Activated CD4-positive, alpha-beta T cell treated with anti-CD3 and anti-CD28 coated beads for 1 hour (primary cell): ENCODE data around the gene ETFA.
A peak's percentile ranks its signal among the peaks of the same experiment; 100 is the strongest.

Experiments
- DNase-seq: peaks from one replicate; pipeline ENCODE4 v3.0.0-alpha.2; 2020

The ETFA gene

GRCh38 chr15:76192715-76193114 lies 118.6 kb downstream of the ETFA start:
- DNase-seq, result no peak

DNA sequence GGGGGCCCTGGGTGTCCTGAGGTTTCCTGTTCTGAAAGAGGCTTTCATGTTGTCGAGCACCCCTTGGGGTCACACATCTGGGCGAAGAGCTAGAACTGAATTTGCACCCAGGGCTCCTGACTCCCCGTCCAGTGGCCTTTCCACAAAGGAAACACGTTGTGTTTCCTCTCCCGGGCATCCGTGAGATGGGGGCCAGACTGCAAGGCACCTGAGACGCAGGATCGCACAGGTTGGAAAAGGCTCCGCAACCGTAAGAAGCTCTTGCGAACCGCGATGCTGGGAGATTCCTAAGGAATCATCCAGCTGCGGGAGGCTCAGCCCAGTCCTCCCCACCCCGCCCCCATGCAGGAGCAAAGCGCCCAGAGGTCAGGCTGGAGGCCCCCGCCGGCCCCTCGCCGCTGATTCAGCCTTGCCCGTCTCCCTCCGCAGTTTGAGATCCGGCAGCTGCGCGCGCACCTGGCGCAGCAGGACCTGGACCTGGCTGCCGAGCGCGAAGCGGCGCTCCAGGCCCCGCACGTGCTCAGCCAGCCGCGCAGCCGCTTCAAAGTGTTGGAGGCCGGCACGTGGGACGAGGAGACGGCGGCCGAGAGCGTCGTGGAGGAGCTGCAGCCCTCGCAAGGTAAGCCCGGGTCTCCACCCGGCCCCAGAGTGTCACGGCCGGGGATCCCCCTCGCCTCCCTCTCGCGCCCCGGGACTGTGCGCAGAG lies 119.6 kb downstream of the ETFA start:
- no peak for DNase-seq

GRCh38 chr15:76190751-76191538 lies 120.3 kb downstream of the ETFA start:
- peak; percentile 44 for DNase-seq

DNA sequence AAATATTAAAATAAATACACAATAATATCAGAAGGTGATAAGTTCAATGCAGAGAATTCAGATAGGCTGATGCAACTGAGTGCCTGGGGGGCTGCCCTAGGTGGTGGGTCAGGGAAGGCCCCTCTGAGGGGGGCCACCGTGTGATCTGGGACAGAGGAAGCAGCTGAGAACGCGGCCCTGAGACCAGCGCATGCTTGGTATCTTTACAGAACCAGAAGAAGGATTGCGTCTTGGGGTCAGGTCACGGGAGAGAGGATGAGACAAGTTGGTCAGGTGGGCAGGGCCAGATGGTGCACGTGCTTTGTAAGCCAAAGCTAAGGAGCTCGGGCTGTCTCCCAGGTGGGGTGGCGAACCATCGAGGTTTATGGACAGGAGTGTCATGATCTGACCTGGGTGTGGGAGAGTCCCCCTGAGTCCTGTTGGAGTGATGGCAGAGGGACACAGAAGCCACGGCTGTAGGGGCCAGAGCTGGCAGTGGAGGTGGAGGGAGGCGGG lies 121.2 kb downstream of the ETFA start:
- DNase-seq, result no peak

DNA sequence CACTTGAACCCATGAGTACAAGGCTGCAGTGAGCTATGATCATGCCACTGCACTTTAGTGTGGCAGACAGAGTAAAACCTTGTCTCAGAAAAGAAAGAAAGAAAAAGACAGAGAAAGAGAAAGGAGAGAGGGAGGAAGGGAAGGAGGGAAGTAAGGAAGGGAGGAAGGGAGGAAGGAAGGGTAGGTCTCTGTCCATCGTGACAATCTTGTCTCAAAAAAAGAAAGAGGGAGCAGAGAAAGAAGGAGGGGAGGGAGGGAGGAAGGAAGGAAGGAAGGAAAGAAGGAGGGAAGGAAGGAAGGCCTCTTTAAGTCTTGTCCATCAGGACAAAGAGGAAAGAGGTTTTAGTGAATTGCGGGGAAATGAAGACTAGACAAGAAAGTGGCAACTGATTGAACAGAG lies 122.2 kb downstream of the ETFA start:
- no peak for DNase-seq

DNA sequence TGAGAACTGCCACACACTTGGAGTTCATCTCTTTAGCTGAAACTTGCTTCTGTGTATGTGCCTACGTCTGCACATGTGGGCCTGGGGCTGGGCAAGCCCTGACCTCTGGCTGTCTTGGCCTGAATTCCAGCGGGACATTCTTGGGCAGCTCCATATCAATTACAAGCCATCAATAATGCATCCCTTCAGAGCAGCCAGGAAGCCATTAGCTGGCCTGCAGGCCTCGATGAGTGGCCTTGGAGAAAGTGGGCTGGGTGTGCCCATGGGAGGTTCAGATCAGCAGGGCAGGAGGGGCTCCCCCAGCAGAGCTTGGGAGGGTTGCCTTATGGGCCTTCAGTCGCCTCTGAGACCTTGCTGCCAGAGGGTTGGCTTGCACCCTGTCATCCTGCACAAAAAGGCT lies 124.1 kb downstream of the ETFA start:
- no peak for DNase-seq

DNA sequence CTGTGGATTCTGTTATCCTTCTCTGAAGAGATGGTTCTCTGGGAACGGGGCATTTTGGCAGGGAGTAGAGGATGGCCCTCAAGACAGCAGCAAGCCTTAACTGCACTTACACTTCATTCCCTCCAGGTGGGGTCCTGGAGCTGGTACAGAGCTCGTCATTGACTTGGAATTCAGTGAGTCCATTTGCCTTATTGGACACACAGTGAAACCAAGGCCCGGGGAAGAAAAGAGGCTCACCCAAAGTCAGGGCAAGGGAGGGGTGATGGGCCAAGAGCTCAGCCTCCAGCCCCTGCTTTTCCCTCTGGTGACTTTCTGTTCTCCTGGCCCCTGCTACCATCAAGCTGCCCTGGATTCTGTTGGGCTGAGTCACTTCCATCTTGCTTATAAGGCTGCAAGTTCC lies 125.6 kb downstream of the ETFA start:
- DNase-seq, result no peak

DNA sequence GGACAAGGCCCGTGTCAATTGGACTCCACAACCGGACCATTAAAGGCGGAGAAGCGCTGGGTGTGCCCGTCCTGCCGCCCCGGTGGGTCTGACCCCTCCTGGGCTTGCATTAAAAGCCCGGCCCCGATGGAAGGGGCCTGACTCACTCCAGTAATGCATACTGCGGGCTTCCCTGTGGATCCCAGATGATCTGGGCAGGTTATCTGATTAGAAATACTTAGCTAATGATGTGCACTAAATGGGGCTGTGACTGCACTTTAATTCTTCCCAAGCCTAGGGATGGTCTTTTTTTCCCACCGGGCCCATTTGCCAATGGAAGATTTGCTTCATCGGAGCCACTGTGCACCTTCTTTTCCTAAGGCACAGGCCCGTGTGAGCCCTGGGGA lies 126.6 kb downstream of the ETFA start:
- DNase-seq, result no peak

DNA sequence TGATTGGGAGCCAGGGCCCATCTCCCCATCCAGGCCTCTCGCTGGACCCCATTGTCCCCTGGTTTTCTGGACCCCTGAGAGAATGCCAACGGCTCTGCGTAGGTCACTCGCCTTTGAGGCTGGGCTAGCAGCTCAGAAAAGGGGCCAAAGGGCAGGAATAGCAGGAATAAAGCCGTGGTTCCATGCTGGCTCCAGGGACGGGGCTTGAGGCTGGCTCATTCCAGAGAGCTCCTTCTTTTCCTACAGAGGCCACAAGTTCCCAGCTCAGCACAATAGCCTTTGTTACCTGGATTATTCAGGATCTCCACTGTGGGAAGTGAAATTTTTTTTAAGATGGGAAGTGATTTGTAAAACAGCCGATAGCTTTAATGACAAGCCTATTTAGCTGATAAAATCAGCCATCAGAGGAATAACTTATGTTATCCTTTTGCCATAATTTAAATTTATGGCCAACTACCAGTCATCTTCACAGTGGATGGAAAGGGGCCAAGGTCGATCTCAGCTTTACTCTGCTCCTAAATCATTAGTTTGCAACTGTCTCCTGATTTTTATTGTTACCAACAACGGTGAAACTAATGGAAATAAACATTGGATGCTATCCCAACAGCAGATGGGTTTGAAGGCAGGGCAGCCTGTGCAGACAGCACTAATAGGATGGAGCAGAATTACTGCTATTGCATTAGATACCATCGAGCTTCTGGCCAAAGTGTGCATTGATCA lies 127.2 kb downstream of the ETFA start:
- no peak for DNase-seq

DNA sequence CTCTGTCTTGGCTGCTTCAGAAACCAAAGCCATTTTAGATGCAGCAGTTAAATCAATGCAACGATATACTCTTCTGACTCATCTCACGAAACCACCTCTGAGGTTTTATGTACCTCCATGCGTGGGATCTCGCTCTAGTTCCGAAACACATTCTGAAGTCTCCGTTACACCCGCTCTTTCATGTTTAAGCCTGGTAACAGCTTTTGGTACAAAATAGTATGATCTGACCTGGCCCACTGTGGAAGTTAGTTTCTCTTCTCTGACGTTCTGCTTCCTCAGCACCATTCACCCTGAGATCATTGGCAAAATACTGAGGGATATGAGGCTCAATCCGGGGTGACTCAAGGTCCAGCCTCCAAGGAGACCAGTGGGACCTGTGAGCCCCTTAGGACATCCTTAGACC lies 129.6 kb downstream of the ETFA start:
- DNase-seq, result no peak

- no peak for DNase-seq
Observed at GRCh38 chr15:76180321-76180720, 130.9 kb downstream of the ETFA start.

- no peak for DNase-seq
Observed at GRCh38 chr15:76179023-76179422, 132.2 kb downstream of the ETFA start.

DNA sequence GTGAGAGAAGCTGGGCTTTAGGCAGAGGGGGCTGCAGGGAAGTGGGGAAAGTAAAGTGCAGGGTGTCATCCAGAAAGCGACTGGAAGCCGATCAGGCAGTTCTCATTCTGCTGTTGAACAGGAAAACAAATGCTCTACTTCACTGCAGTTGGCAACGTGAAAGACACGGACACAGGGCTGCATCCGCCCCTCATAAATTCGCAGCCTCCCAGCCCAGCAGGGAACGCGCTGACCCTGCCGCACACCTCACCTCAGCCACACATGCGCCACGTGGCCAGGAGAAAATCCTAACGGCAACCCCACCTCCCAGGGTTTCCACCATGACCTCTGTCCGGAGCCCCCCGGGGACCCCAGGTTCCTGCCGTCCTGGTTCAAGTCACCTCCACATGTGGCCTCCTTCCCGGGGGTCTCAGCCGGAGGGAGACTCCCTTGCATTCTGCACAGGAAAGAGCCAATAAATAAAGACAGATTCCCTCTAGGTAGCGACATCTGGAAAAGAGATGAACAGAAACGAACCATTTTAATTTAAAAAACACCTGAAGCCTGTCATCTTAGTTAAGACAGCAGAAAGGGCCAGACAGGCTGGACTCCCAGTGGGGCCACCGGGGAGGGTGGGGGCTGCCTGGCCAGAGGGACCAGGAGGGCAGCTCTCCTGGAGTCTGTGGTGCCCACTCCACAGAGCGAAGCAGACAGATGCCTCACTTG lies 132.8 kb downstream of the ETFA start:
- no peak for DNase-seq

- DNase-seq, result no peak
Observed at GRCh38 chr15:76177491-76178040, 133.7 kb downstream of the ETFA start.

GRCh38 chr15:76176487-76177085 lies 134.7 kb downstream of the ETFA start:
- no peak for DNase-seq

DNA sequence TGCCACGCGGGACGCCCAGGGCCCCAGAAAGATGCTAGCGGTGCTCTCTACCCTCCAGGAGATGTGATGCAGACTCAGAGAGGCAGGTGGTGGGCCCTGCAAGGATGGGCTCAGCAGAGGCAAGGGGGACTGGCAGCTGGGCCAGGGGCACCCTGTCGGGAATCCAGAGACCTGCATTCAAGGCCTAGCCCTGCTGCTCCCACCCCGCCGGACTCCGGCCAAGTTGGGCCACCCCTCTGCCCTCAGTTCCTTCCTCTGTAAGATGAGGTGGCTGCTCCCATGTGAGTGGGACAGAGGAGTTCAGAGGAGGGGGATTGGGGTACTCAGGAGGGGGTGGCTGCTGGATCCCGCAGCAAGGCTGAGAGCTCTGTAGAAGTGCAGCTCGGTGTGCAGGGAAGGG lies 135.2 kb downstream of the ETFA start:
- DNase-seq, result no peak

DNA sequence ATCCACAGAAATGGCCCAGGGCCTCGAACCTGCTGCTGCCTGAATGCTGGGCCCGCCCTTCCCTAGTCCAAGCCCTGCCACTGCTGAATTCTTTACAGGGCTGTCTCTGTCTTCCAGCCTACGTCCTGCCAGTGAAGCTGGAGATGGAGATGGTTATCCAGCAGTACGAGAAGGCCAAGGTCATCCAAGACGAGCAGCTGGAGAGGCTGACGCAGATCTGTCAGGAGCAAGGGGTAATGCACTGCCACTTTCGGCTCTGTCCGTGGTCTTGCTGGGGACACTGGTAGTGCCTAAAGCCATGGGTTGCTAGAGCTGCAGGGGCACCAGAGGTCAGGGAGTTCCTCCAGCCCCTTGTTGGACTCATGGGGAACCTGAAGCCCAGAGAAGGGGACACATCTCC lies 135.8 kb downstream of the ETFA start:
- no peak for DNase-seq

DNA sequence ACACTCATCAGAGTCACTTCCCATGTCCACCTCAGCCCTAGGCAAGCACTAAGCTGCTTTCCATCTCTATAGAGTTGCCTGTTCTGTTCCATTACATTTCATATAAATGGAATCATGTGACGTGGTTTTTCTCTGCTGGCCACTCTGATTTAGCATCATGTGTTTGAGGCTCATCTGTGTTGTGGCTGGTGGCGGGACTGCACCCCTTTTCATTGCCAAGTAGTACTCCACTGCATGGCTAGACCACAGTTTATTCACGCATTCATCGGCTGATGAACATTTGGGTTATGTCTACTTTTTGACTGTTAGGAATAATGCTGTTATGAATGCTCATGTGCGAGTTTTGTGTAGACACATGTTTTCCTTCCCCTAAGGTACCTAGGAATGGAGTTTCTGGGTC lies 136.6 kb downstream of the ETFA start:
- no peak for DNase-seq

DNA sequence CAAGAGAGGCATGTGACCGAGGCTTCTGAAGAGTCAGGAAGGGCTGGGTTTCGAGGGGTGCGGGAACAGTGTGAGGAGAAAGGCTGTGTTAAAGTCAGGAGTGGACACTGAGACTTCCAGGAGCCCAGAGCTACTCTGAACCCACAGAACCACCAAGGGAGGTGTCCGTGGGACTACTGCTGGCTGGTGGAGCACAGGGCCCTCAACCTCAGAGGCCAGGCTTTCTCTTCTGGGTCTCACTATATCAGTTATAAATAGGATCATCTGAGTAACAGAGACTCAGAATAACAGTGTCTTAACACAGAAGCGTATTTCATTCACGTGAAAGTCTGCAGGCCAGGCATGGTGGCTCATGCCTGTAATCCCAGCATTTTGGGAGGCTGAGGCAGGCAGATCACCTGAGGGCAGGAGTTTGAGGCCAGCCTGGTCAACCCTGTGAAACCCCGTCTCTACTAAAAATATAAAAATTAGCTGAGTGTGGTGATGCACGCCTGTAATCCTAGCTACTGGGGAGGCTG lies 137.9 kb downstream of the ETFA start:
- DNase-seq, result no peak

DNA sequence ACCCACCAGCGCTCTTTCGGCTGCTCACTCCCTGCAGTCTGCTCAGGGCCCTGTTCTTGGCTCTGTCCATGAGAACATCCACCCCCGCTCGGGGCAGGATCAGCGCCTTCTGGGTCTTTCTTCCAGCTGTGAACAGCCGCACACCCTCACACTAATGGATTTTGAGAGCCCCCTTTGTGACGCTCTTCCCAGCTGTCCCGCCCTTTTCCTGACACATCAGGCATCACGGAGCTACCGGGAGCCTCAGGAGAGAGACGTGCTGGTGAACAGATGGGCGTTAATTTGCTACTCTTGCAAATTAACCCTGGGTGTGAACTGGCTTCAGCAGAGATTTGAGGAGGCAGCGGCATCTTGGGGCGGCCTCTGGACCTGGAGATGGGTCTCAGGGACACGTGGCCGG lies 138.5 kb downstream of the ETFA start:
- DNase-seq, result no peak

DNA sequence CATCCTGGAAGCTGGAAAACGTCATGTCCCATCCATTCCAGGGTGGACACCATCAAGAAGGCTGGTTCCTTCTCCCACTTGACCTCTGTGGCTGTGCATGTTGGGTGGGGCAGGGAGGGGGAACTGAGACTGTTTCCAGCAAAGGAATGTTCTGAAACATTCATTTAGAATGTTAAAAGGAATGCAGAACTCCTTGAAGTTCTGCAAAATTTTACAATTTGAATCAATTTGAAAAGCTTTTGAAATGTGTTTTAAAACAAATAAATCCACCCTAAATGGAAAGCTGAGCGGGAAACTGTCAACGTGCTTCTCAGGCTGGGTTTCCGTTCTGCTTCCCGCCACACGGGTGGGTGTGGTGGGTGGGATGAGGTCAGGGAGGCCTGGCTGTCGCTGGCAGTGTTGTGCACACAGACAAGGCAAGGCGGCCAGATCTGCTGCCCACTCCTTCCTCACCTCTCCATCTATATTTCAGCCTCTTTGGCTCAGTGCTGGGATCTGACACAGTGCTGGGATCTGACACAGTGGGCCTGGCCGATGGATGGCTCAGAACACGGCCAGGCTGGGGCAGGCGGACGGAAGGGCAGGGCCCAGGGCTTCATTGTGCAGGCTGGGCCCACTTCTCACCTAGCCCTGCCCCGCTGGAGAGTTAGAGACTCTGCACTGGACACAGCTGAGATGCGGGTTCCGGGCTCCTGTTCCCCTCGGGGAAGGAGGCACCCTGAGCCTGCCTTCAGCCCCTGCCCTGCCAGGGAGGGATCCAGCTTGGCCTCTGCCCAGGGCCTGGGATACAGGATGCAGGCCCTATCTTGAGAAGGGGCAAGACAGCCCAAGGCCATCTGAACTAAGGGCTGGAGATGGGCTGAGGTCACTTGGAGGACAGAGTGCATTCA lies 141.1 kb downstream of the ETFA start:
- DNase-seq, result no peak
